ENCODE data around the gene PSKH1.

Gene PSKH1

GRCh38 chr16:67883872-67884261, 9.2 kb upstream of the PSKH1 start (continued):
- TF ChIP-seq ZNF280D (tag by site-specific recombination; IDR thresholded peaks at IDR 0.05) (no peak), ZNF791 (tag by site-specific recombination; IDR thresholded peaks at IDR 0.05) (no peak), ZEB2 (tag by site-specific recombination; IDR thresholded peaks at IDR 0.05) (peak; percentile 71; the same call in 1 of the 2 replicates), ZNF76 (tag by site-specific recombination; IDR thresholded peaks at IDR 0.05; ENCODE audit: borderline replicate concordance, low read depth) (no peak), ZNF426 (tag by site-specific recombination; IDR thresholded peaks at IDR 0.05) (no peak), RBAK (tag by site-specific recombination; IDR thresholded peaks at IDR 0.05) (no peak), ZNF138 (tag by site-specific recombination; IDR thresholded peaks at IDR 0.05; ENCODE audit: borderline replicate concordance) (no peak), ZBTB44 (tag by site-specific recombination; IDR thresholded peaks at IDR 0.05) (0 out of 2 replicates have a peak, but pooled peaks have one; percentile 14), ZNF530 (tag by site-specific recombination; IDR thresholded peaks at IDR 0.05; ENCODE audit: low read depth) (no peak), SETDB1 (IDR thresholded peaks at IDR 0.05; ENCODE audit: insufficient read length, low read length) (no peak), SCRT2 (tag by site-specific recombination; IDR thresholded peaks at IDR 0.05) (peak; percentile 100), ZNF394 (tag by site-specific recombination; IDR thresholded peaks at IDR 0.05; ENCODE audit: borderline replicate concordance) (no peak), GLIS1 (tag by site-specific recombination; IDR thresholded peaks at IDR 0.05) (no peak), ZSCAN23 (tag by site-specific recombination; IDR thresholded peaks at IDR 0.05) (no peak), ZNF600 (tag by site-specific recombination; IDR thresholded peaks at IDR 0.05) (0 out of 2 replicates have a peak, but pooled peaks have one; percentile 22), IKZF3 (tag by site-specific recombination; IDR thresholded peaks at IDR 0.05) (no peak), ZNF658 (tag by site-specific recombination; IDR thresholded peaks at IDR 0.05) (no peak), ZNF169 (tag by site-specific recombination; IDR thresholded peaks at IDR 0.05) (no peak), ZNF664 (tag by site-specific recombination; IDR thresholded peaks at IDR 0.05) (no peak), PRDM4 (tag by site-specific recombination; IDR thresholded peaks at IDR 0.05) (no peak), ZNF404 (tag by site-specific recombination; IDR thresholded peaks at IDR 0.05) (no peak), EGR2 (tag by site-specific recombination; IDR thresholded peaks at IDR 0.05; ENCODE audit: low read depth) (no peak), ZBTB1 (tag by site-specific recombination; IDR thresholded peaks at IDR 0.05) (no peak), MZF1 (tag by site-specific recombination; IDR thresholded peaks at IDR 0.05; ENCODE audit: borderline replicate concordance) (no peak), ZNF510 (tag by site-specific recombination; IDR thresholded peaks at IDR 0.05; ENCODE audit: insufficient replicate concordance) (no peak), ZNF670 (tag by site-specific recombination; IDR thresholded peaks at IDR 0.05; ENCODE audit: low read depth) (no peak), GLIS2 (tag by site-specific recombination; IDR thresholded peaks at IDR 0.05) (no peak), ZNF544 (tag by site-specific recombination; IDR thresholded peaks at IDR 0.05) (no peak)
